ENCODE measurements around the gene PALM.
A peak's percentile ranks its signal among the peaks of the same experiment; 100 is the strongest.
"Not testable (repeated sequence)": the region's sequence is repeated elsewhere in the genome, so short reads cannot be mapped to it uniquely, and the experiment has no call there.

PALM gene

GRCh38 chr19:708154-709143 lies at the start of gene PALM:
Gene PALM, plus strand, starts transcription at chr19:708935. Its CDS starts 212 bp downstream, at chr19:709147.
- no peak for DNase-seq

GRCh38 chr19:660793-661426 lies 47.8 kb upstream of the PALM start:
- no peak for DNase-seq

- DNase-seq: no peak
Measured at GRCh38 chr19:661427-662196, 47.1 kb upstream of the PALM start.

- no peak for DNase-seq
Measured at GRCh38 chr19:662207-662961, 46.4 kb upstream of the PALM start.

- DNase-seq: peak; percentile 66
Measured at GRCh38 chr19:662962-663681, 45.6 kb upstream of the PALM start, which contains the start of gene RNF126. Gene RNF126, minus strand, starts transcription at chr19:663214. Its CDS starts 93 bp downstream, at chr19:663121.

GRCh38 chr19:663682-664117 lies 45.0 kb upstream of the PALM start:
- no peak for DNase-seq

GRCh38 chr19:664913-665443 lies 43.8 kb upstream of the PALM start:
- DNase-seq: no peak

- DNase-seq: not testable (repeated sequence)
Measured at GRCh38 chr19:666985-667573, 41.7 kb upstream of the PALM start.

- DNase-seq: not testable (repeated sequence)
Measured at GRCh38 chr19:668675-669434, 39.9 kb upstream of the PALM start.

- DNase-seq: no peak
Measured at GRCh38 chr19:670609-671075, 38.1 kb upstream of the PALM start.

GRCh38 chr19:674282-675151 lies 34.2 kb upstream of the PALM start:
- DNase-seq: no peak

GRCh38 chr19:676007-676338 lies 32.8 kb upstream of the PALM start:
- DNase-seq: no peak

GRCh38 chr19:676339-677105 lies 32.2 kb upstream of the PALM start, which contains the start of gene FSTL3:
Gene FSTL3, plus strand, starts transcription at chr19:676392. Its CDS starts 32 bp downstream, at chr19:676424.
- no peak for DNase-seq

- no peak for DNase-seq
Measured at GRCh38 chr19:677201-677600, 31.5 kb upstream of the PALM start.

- DNase-seq: no peak
Measured at GRCh38 chr19:677601-678436, 30.9 kb upstream of the PALM start.

- no peak for DNase-seq
Measured at GRCh38 chr19:678791-679388, 29.8 kb upstream of the PALM start.

Measured in cortex of kidney (tissue), 1 donor.